Activated CD4-positive, alpha-beta T cell treated with anti-CD3 and anti-CD28 coated beads, Interleukin-2, Interleukin-6, amounts not matched to agents 100 ng/mL and 50 ng/mL, durations not matched to agents 16 hours and 8 hours (primary cell): ENCODE measurements around the gene ATG16L1.

Source experiments
- DNase-seq: peaks from one replicate; pipeline ENCODE4 v3.0.0-alpha.2; 2020

The ATG16L1 gene

GRCh38 chr2:233251306-233252116 is at the start of gene ATG16L1:
TSS of gene ATG16L1 (plus strand) at chr2:233251673. CDS start at chr2:233251828, 155 bp downstream.
- peak; percentile 97 for DNase-seq

GRCh38 chr2:233202531-233202944 is 48.9 kb upstream of the ATG16L1 start:
- no peak for DNase-seq

GRCh38 chr2:233203060-233203459 is 48.4 kb upstream of the ATG16L1 start:
- DNase-seq = no peak

- DNase-seq = no peak
Observed at GRCh38 chr2:233204286-233204936, 47.1 kb upstream of the ATG16L1 start.

- DNase-seq = no peak
Observed at GRCh38 chr2:233208382-233209116, 42.9 kb upstream of the ATG16L1 start.

GRCh38 chr2:233209117-233209532 is 42.3 kb upstream of the ATG16L1 start:
- no peak for DNase-seq

- DNase-seq = no peak
Observed at GRCh38 chr2:233209533-233210171, 41.8 kb upstream of the ATG16L1 start.

- no peak for DNase-seq
Observed at GRCh38 chr2:233210281-233210680, 41.2 kb upstream of the ATG16L1 start.

GRCh38 chr2:233210843-233211547 is 40.5 kb upstream of the ATG16L1 start:
- no peak for DNase-seq

GRCh38 chr2:233211548-233211895 is 40.0 kb upstream of the ATG16L1 start:
- no peak for DNase-seq

GRCh38 chr2:233213011-233213410 is 38.5 kb upstream of the ATG16L1 start:
- no peak for DNase-seq

GRCh38 chr2:233213975-233214374 is 37.5 kb upstream of the ATG16L1 start:
- no peak for DNase-seq

GRCh38 chr2:233217892-233218377 is 33.5 kb upstream of the ATG16L1 start:
- DNase-seq = no peak

- DNase-seq = no peak
Observed at GRCh38 chr2:233218836-233219235, 32.6 kb upstream of the ATG16L1 start.

- no peak for DNase-seq
Observed at GRCh38 chr2:233219848-233220247, 31.6 kb upstream of the ATG16L1 start.

GRCh38 chr2:233221378-233222063 is 30.0 kb upstream of the ATG16L1 start:
- no peak for DNase-seq

GRCh38 chr2:233223059-233223894 is 28.2 kb upstream of the ATG16L1 start:
- no peak for DNase-seq

GRCh38 chr2:233225230-233226068 is 26.0 kb upstream of the ATG16L1 start:
- DNase-seq = no peak

GRCh38 chr2:233226511-233227031 is 24.9 kb upstream of the ATG16L1 start:
- DNase-seq = no peak
